H1 (cell line): ENCODE data around the gene TMPRSS9. TPM values are rescaled to one million over a fixed set of nuclear protein-coding genes. Genes with fewer than 3 reads are reported as not detected.

ENCODE experiments used
- CTCF ChIA-PET: fragments of 300-600 bp; sonication (Branson Sonifier 250); formaldehyde crosslinking; loops from one replicate; lab custom pipeline; 2021; ENCODE audit not compliant: partially characterized antibody; lab: Charles Lee
- POLR2A ChIA-PET: fragments of 300-600 bp; sonication (Branson Sonifier 250); formaldehyde crosslinking; loops from one replicate; lab custom pipeline; 2021; ENCODE audit warnings: inconsistent platforms; ENCODE audit not compliant: partially characterized antibody; lab: Charles Lee
- DNase-seq, 2 experiments: peaks; one replicate each; pipeline versions ENCODE4 v3.0.0 to v3.0.0-alpha.2; 2010 to 2022; ENCODE audit warnings: low spot score in 2 of 2, low read depth in 1 of 2, mixed read lengths in 1 of 2
- FAIRE-seq: peaks from 2 replicates; lab custom pipeline; 2011; peaks lifted over from hg19 to GRCh38; lab: Jason Lieb, UNC
- H2AFZ ChIP-seq: 2 replicates; pipeline ENCODE4 v1.8.1; 2012; ENCODE audit warnings: low read length, inconsistent platforms
- H2AK5ac ChIP-seq: 2 replicates; pipeline ENCODE4 v1.6.1; 2013; ENCODE audit warnings: low read depth, low read length
- H2BK120ac ChIP-seq: replicated peaks from 2 replicates; pipeline ENCODE3; 2013; ENCODE audit warnings: low read depth, low read length, inconsistent platforms
- H2BK12ac ChIP-seq: 2 replicates; pipeline ENCODE4 v1.6.1; 2013; ENCODE audit warnings: low read depth, low read length
- H2BK15ac ChIP-seq: 2 replicates; pipeline ENCODE4 v1.6.1; 2013; ENCODE audit warnings: low read length
- H2BK20ac ChIP-seq: 2 replicates; pipeline ENCODE4 v1.6.1; 2013; ENCODE audit warnings: low read length
- H2BK5ac ChIP-seq: 2 replicates; pipeline ENCODE4 v1.6.1; 2013; ENCODE audit warnings: low read depth, low read length
- H3K14ac ChIP-seq: 2 replicates; pipeline ENCODE4 v1.6.1; 2013; ENCODE audit warnings: inconsistent platforms; ENCODE audit not compliant: insufficient read length
- H3K18ac ChIP-seq: 2 replicates; pipeline ENCODE4 v1.6.1; 2013; ENCODE audit warnings: low read length; ENCODE audit errors: extremely low read depth
- H3K23ac ChIP-seq: 2 replicates; pipeline ENCODE4 v1.6.1; 2013; ENCODE audit warnings: inconsistent platforms; ENCODE audit not compliant: insufficient read length
- H3K23me2 ChIP-seq: 2 replicates; pipeline ENCODE4 v1.6.1; 2013; ENCODE audit warnings: low read depth, low read length
- H3K27ac ChIP-seq: 2 replicates; pipeline ENCODE4 v1.6.1; 2011; ENCODE audit warnings: low read depth, low read length, inconsistent platforms
- H3K27me3 ChIP-seq, 4 experiments: replicated peaks in 1 of 4; 1 replicate in 1 of 4; 2 replicates in 3 of 4; pipeline versions ENCODE4 v1.6.1 to v1.8.1; 2011 to 2013; ENCODE audit warnings: low read length in 3 of 4, mild to moderate bottlenecking in 3 of 4, inconsistent platforms in 2 of 4, mixed read lengths in 2 of 4, moderate library complexity in 1 of 4; ENCODE audit not compliant: control insufficient read depth in 3 of 4, insufficient read depth in 3 of 4; ENCODE audit errors: extremely low read depth in 1 of 4
- H3K36me3 ChIP-seq, 4 experiments: 2 replicates each; pipeline versions ENCODE4 v1.6.1 to v1.8.1; 2011 to 2013; ENCODE audit warnings: mild to moderate bottlenecking in 4 of 4, low read length in 3 of 4, moderate library complexity in 2 of 4, control low read depth in 1 of 4, inconsistent platforms in 1 of 4; ENCODE audit not compliant: insufficient read depth in 4 of 4, control insufficient read depth in 2 of 4
- H3K4ac ChIP-seq: replicated peaks from 2 replicates; pipeline ENCODE3; 2013; ENCODE audit warnings: low read length, low read depth, mixed read lengths, inconsistent platforms; ENCODE audit not compliant: insufficient read length
- H3K4me1 ChIP-seq, 4 experiments: replicated peaks in 1 of 4; 1 replicate in 1 of 4; 2 replicates in 3 of 4; pipeline versions ENCODE4 v1.6.1 to v1.8.1; 2011 to 2013; ENCODE audit warnings: low read length in 3 of 4, inconsistent platforms in 2 of 4, mixed read lengths in 1 of 4; ENCODE audit not compliant: insufficient read depth in 4 of 4, control insufficient read depth in 3 of 4
- H3K4me2 ChIP-seq, 2 experiments: 2 replicates each; pipeline versions ENCODE4 v1.6.1 to v1.8.1; 2011 to 2013; ENCODE audit warnings: low read depth in 2 of 2, low read length in 2 of 2, control low read depth in 1 of 2, inconsistent platforms in 1 of 2, mild to moderate bottlenecking in 1 of 2; ENCODE audit not compliant: insufficient read depth in 1 of 2
- H3K4me3 ChIP-seq, 4 experiments: fragments of 200-600, 300-600 bp in 1 of 4; sonication (generic), shearing (Covaris generic), sonication (Bioruptor Twin) in 1 of 4; 2 replicates each; pipeline versions ENCODE4 v1.5.1 to v1.8.1; 2011 to 2016; ENCODE audit warnings: low read length in 4 of 4, low read depth in 3 of 4, control low read depth in 2 of 4, inconsistent platforms in 2 of 4, mild to moderate bottlenecking in 2 of 4, mixed read lengths in 1 of 4, moderate library complexity in 1 of 4; ENCODE audit not compliant: insufficient read depth in 2 of 4; ENCODE audit errors: extremely low read depth in 1 of 4
- H3K56ac ChIP-seq: replicated peaks from 2 replicates; pipeline ENCODE3; 2013; ENCODE audit warnings: low read depth, mild to moderate bottlenecking, mixed read lengths, low read length, inconsistent platforms; ENCODE audit not compliant: insufficient read length
- H3K79me1 ChIP-seq: 2 replicates; pipeline ENCODE4 v1.6.1; 2013; ENCODE audit warnings: low read depth, low read length, control low read depth
- H3K79me2 ChIP-seq, 2 experiments: 2 replicates each; pipeline versions ENCODE4 v1.6.1 to v1.8.1; 2012 to 2013; ENCODE audit warnings: low read length in 2 of 2, mild to moderate bottlenecking in 2 of 2, inconsistent platforms in 1 of 2; ENCODE audit not compliant: insufficient read depth in 2 of 2, control insufficient read depth in 1 of 2
- H3K9ac ChIP-seq, 4 experiments: replicated peaks in 1 of 4; 1 replicate in 1 of 4; 2 replicates in 3 of 4; pipeline versions ENCODE4 v1.6.1 to v1.8.1; 2011 to 2013; ENCODE audit warnings: low read depth in 3 of 4, low read length in 3 of 4, control low read depth in 2 of 4, mild to moderate bottlenecking in 2 of 4, moderate library complexity in 2 of 4, inconsistent platforms in 1 of 4; ENCODE audit errors: extremely low read depth in 1 of 4
- H3K9me3 ChIP-seq, 2 experiments: 2 replicates each; pipeline versions ENCODE4 v1.6.1 to v1.8.1; 2012 to 2013; ENCODE audit warnings: mild to moderate bottlenecking in 2 of 2, moderate library complexity in 2 of 2, control low read depth in 1 of 2, inconsistent platforms in 1 of 2, low read depth in 1 of 2, low read length in 1 of 2, mixed read lengths in 1 of 2; ENCODE audit not compliant: insufficient read depth in 2 of 2
- H4K20me1 ChIP-seq, 2 experiments: replicated peaks in 1 of 2; 2 replicates each; pipeline versions ENCODE3 to v1.8.1; 2011 to 2013; ENCODE audit warnings: inconsistent platforms in 2 of 2, low read length in 2 of 2, mild to moderate bottlenecking in 1 of 2; ENCODE audit not compliant: insufficient read depth in 2 of 2, control insufficient read depth in 1 of 2
- H4K5ac ChIP-seq: 2 replicates; pipeline ENCODE4 v1.6.1; 2013; ENCODE audit warnings: low read length, low read depth, mixed read lengths, inconsistent platforms; ENCODE audit not compliant: insufficient read length
- H4K8ac ChIP-seq: 2 replicates; pipeline ENCODE4 v1.8.0; 2013; ENCODE audit warnings: mild to moderate bottlenecking, moderate library complexity, low read length, inconsistent platforms; ENCODE audit not compliant: insufficient read depth; ENCODE audit errors: extremely low read depth
- H4K91ac ChIP-seq: replicated peaks from 2 replicates; pipeline ENCODE3; 2013; ENCODE audit warnings: low read length, mixed read lengths, inconsistent platforms; ENCODE audit not compliant: insufficient read length
- EGR1 ChIP-seq: IDR thresholded peaks from 2 replicates; pipeline ENCODE4 v1.6.1; 2011; ENCODE audit warnings: low read depth, low read length, borderline replicate concordance
- FOSL1 ChIP-seq: IDR thresholded peaks from 2 replicates; pipeline ENCODE4 v1.6.1; 2011; ENCODE audit warnings: mild to moderate bottlenecking, low read depth, low read length, moderate library complexity; ENCODE audit not compliant: insufficient read depth
- JUN ChIP-seq: IDR thresholded peaks from 2 replicates; pipeline ENCODE4 v1.6.1; 2011; ENCODE audit warnings: low read depth, mild to moderate bottlenecking, improper control_type of control experiment, low read length
- KDM4A ChIP-seq: IDR thresholded peaks from one replicate; pipeline ENCODE4 v1.7.1; 2012; ENCODE audit warnings: low read depth, mild to moderate bottlenecking, moderate library complexity, low read length, inconsistent platforms; ENCODE audit not compliant: severe bottlenecking
- POLR2A ChIP-seq, 2 experiments: IDR thresholded peaks; 1 replicate in 1 of 2; 2 replicates in 1 of 2; pipeline ENCODE4 v1.6.1; 2011; ENCODE audit warnings: low read depth in 2 of 2, low read length in 2 of 2, mild to moderate bottlenecking in 2 of 2; ENCODE audit errors: control extremely low read depth in 1 of 2
- RBBP5 ChIP-seq: IDR thresholded peaks from 2 replicates; pipeline ENCODE4 v1.7.1; 2012; ENCODE audit warnings: low read depth, mild to moderate bottlenecking, inconsistent platforms, low read length, moderate library complexity, borderline replicate concordance
- WGBS, 2 experiments: shearing (Covaris generic) in 1 of 2; methylation state at CpG; one replicate each; pipeline versions ENCODE4 v1.1.6 to v1.1.7; 2013 to 2015; ENCODE audit warnings: low lambda C conversion rate in 2 of 2, mixed read lengths in 2 of 2, inconsistent platforms in 1 of 2, low coverage in 1 of 2, missing lambda C conversion rate in 1 of 2; ENCODE audit not compliant: insufficient replicate concordance in 2 of 2, insufficient coverage in 1 of 2, insufficient read length in 1 of 2; ENCODE audit errors: extremely low coverage in 1 of 2, missing lambda C conversion rate in 1 of 2; 5-methylcytosine and 5-hydroxymethylcytosine counted together
- polyA plus RNA-seq, 7 experiments: library from polyadenylated mRNA; depleted of rRNA in 3 of 7; stranded (reverse) in 5 of 7; unstranded in 2 of 7; fragments of >200 nt in 5 of 7; fragments of 200-250 nt in 2 of 7; gene quantifications; 1 replicate in 5 of 7; 2 replicates in 1 of 7; 4 replicates in 1 of 7; pipeline versions ENCODE4 v1.2.1 to v1.2.3, GENCODE V29; 2011 to 2013; ENCODE audit warnings: missing spikeins in 2 of 7, mixed read lengths in 2 of 7
- total RNA-seq: library from RNA; stranded (reverse); fragmentation: NEBNext Ultra II Directional; extraction: Animal tissue kit (Norgen Biotek cat#: 25700); gene quantifications from 2 replicates; pipeline ENCODE4 v1.2.1, GENCODE V29; 2021
- TF ChIP-seq, protein P1 (sequence below): IDR thresholded peaks from 2 replicates; pipeline ENCODE4 v1.6.1; 2011; ENCODE audit warnings: low read depth, mild to moderate bottlenecking, low read length; ENCODE audit not compliant: insufficient read depth

Gene TMPRSS9
- total and polyA plus RNA-seq, 2 of the 8 experiments (the other 6 are each of a cell fraction or from before 2014, with no cell fraction given) = 0.15 to 0.19 TPM

DNA sequence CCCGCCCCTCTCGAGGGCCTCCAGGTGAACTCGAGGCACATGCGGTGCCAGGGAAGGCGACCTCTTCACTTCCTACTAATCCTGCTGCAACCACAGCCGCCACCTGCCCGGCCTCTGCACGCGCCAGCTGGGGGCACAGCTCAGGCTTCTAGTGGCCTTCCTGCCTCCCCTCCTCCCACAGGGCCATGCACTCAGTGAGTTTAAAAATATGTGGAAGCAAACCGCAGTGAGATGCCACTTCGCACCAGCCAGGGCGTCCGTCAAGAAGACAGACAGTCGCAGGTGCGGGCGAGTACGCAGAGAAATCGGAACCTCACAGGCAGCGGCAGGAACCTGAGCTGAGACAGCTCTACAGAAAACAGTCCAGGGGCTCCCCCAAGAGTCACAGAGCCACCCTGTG is 86.3 kb downstream of the TMPRSS9 start:
- CTCF ChIA-PET = interaction anchor here (0.7 to 1.5 kb wide), 3 partner anchors 9 to 37 kb away, joined by 3 read pairs; no protein-coding TSS in a partner anchor
- peaks cover 34 to 46% of the 10 kb centered on the region in 2 experiments for H4K20me1 ChIP-seq
- H3K36me3 ChIP-seq = peaks cover 6 to 32% (median 21%) of the 10 kb centered on the region in 4 experiments

More for the DNA sequence above, 86.3 kb downstream of the TMPRSS9 start:
- Histone ChIP-seq H3K79me2 (peaks cover 3 to 64% of the 10 kb centered on the region in 2 experiments; a peak in 3 of 4 replicates), H2AK5ac (no peak overlapping the region), H3K27me3 (no peaks in the 10 kb centered on the region), H3K23ac (no peak overlapping the region), H4K5ac (no peak overlapping the region), H3K4me1 (peaks cover 0 to 7% (median 0%) of the 10 kb centered on the region in 4 experiments; a peak in 1 of 7 replicates), H2BK20ac (no peak overlapping the region), H3K27ac (no peak overlapping the region), H3K4me3 (no peak overlapping the region), H2BK12ac (no peak overlapping the region), H3K79me1 (peaks cover 9% of the 10 kb centered on the region), H2BK15ac (no peak overlapping the region), H3K9me3 (no peaks in the 10 kb centered on the region), H3K56ac (no peak overlapping the region), H3K4ac (no peak overlapping the region), H3K9ac (no peak overlapping the region; a peak in 1 of 7 replicates), H3K4me2 (no peak overlapping the region), H3K23me2 (no peaks in the 10 kb centered on the region), H3K14ac (no peak overlapping the region), H2BK120ac (no peak overlapping the region), H4K8ac (no peak overlapping the region), H2AFZ (no peak overlapping the region), H2BK5ac (no peak overlapping the region), H3K18ac (no peak overlapping the region), H4K91ac (no peak overlapping the region)
- WGBS, 2 experiments = 93% methylated on average over 19 of the region's 19 CpGs; no CpG with 5 or more reads in 1 of the 2 experiments
- TF ChIP-seq KDM4A = no peak
- TF ChIP-seq, protein P1, sequence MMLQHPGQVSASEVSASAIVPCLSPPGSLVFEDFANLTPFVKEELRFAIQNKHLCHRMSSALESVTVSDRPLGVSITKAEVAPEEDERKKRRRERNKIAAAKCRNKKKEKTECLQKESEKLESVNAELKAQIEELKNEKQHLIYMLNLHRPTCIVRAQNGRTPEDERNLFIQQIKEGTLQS = no peak
- no peak for TF ChIP-seq FOSL1
- TF ChIP-seq RBBP5 = no peak
- no peak for TF ChIP-seq POLR2A (IDR thresholded peaks at IDR 0.05; ENCODE audit: control extremely low read depth in 1 of 2, low read depth in 2 of 2, low read length in 2 of 2)
- no peak for TF ChIP-seq JUN
- no peak for TF ChIP-seq EGR1
- DNase-seq (no peak), FAIRE-seq (no peak)
- POLR2A ChIA-PET = interaction anchor here (1.2 to 9.5 kb wide), 3 partner anchors 10 to 147 kb away, joined by 3 to 84 read pairs (median 7); partner anchors contain the start of genes LMNB2 and TIMM13
